ENCODE data around the gene MYO1B. TPM values are rescaled to one million over a fixed set of nuclear protein-coding genes. Genes with fewer than 3 reads are reported as not detected.

The MYO1B gene
- total RNA-seq, 3 donors from 2014 or later (not counting 1 experiment from before 2014, with no cell fraction given), result 0.21 to 0.80 (median 0.29) TPM

- Histone ChIP-seq H3K27me3 (ENCODE audit: control insufficient read depth, insufficient read depth, low read length) (no peaks in the 10 kb centered on the region), H3K4me3 (ENCODE audit: low read length) (no peak overlapping the region), H3K27ac (ENCODE audit: low read length) (no peak overlapping the region), H3K4me1 (ENCODE audit: control insufficient read depth, insufficient read depth, low read length) (no peaks in the 10 kb centered on the region), H3K36me3 (ENCODE audit: control insufficient read depth, insufficient read depth, low read length) (no peaks in the 10 kb centered on the region), H3K9me3 (ENCODE audit: control insufficient read depth, insufficient read depth, low read length) (no peaks in the 10 kb centered on the region)
- intact Hi-C loops (cut with micrococcal nuclease), result no loop called here
- 83% methylated on average over 1 of the region's 2 CpGs for WGBS (ENCODE audit: insufficient coverage)
- Mint-ChIP-seq H3K4me1 (no peaks in the 10 kb centered on the region), H3K36me3 (no peaks in the 10 kb centered on the region), H3K4me3 (no peak overlapping the region), H3K27ac (no peak overlapping the region), H3K9me3 (no peaks in the 10 kb centered on the region), H3K27me3 (ENCODE audit: low read depth in 2 of 2) (peaks cover 5 to 7% of the 10 kb centered on the region in 2 donors)
- TF ChIP-seq CTCF (IDR thresholded peaks at IDR 0.05), result no peak
- DNase-seq (no peak), ATAC-seq (no peak)
Measured at GRCh38 chr2:191263050-191263449, 17.8 kb downstream of the MYO1B start.

- H3K27me3 Mint-ChIP-seq (ENCODE audit: low read depth in 2 of 2), result peaks cover 10 to 15% of the 10 kb centered on the region in 2 donors
- Histone ChIP-seq H3K36me3 (ENCODE audit: control insufficient read depth, insufficient read depth, low read length) (no peaks in the 10 kb centered on the region), H3K27me3 (ENCODE audit: control insufficient read depth, insufficient read depth, low read length) (no peaks in the 10 kb centered on the region), H3K4me3 (ENCODE audit: low read length) (no peak overlapping the region), H3K27ac (ENCODE audit: low read length) (no peak overlapping the region), H3K9me3 (ENCODE audit: control insufficient read depth, insufficient read depth, low read length) (no peaks in the 10 kb centered on the region), H3K4me1 (ENCODE audit: control insufficient read depth, insufficient read depth, low read length) (no peaks in the 10 kb centered on the region)
- H3K9me3 Mint-ChIP-seq, result no peaks in the 10 kb centered on the region
- no peak overlapping the region for H3K27ac Mint-ChIP-seq
- DNase-seq, result no peak
- no peaks in the 10 kb centered on the region for H3K36me3 Mint-ChIP-seq
- no peak for TF ChIP-seq CTCF (IDR thresholded peaks at IDR 0.05)
- ATAC-seq, result no peak
- H3K4me1 Mint-ChIP-seq, result no peaks in the 10 kb centered on the region
- no peak overlapping the region for H3K4me3 Mint-ChIP-seq
- intact Hi-C loops (cut with micrococcal nuclease), result no loop called here
- 77% methylated on average over 3 of the region's 3 CpGs for WGBS (ENCODE audit: insufficient coverage)
Measured at GRCh38 chr2:191264647-191265081, 19.5 kb downstream of the MYO1B start.

- Histone ChIP-seq H3K4me1 (ENCODE audit: control insufficient read depth, insufficient read depth, low read length) (no peaks in the 10 kb centered on the region), H3K36me3 (ENCODE audit: control insufficient read depth, insufficient read depth, low read length) (no peaks in the 10 kb centered on the region), H3K9me3 (ENCODE audit: control insufficient read depth, insufficient read depth, low read length) (no peaks in the 10 kb centered on the region), H3K27ac (ENCODE audit: low read length) (no peak overlapping the region), H3K4me3 (ENCODE audit: low read length) (no peak overlapping the region), H3K27me3 (ENCODE audit: control insufficient read depth, insufficient read depth, low read length) (no peaks in the 10 kb centered on the region)
- ATAC-seq, result no peak
- H3K4me3 Mint-ChIP-seq, result no peak overlapping the region
- H3K27ac Mint-ChIP-seq, result no peak overlapping the region
- no peaks in the 10 kb centered on the region for H3K9me3 Mint-ChIP-seq
- peaks cover 12 to 19% of the 10 kb centered on the region in 2 donors for H3K27me3 Mint-ChIP-seq (ENCODE audit: low read depth in 2 of 2)
- intact Hi-C loops (cut with micrococcal nuclease), result no loop called here
- no peaks in the 10 kb centered on the region for H3K4me1 Mint-ChIP-seq
- WGBS (ENCODE audit: insufficient coverage), result 94% methylated on average over 15 of the region's 15 CpGs
- DNase-seq, result no peak
- no peak for TF ChIP-seq CTCF (IDR thresholded peaks at IDR 0.05)
- H3K36me3 Mint-ChIP-seq, result no peaks in the 10 kb centered on the region
Measured at GRCh38 chr2:191265311-191266170, 20.3 kb downstream of the MYO1B start.
